NT2/D1 (cell line): ENCODE results near the gene RGSL1.

Experiments used
- DNase-seq: peaks from one replicate; pipeline ENCODE4 v3.0.0-alpha.2; 2011; ENCODE audit warnings: low read depth, low spot score
- H3K27me3 ChIP-seq: 2 replicates; pipeline ENCODE4 v1.6.0; 2011; ENCODE audit warnings: mild to moderate bottlenecking; ENCODE audit not compliant: insufficient read length, insufficient read depth
- H3K36me3 ChIP-seq: 2 replicates; pipeline ENCODE4 v1.6.1; 2011; ENCODE audit warnings: mild to moderate bottlenecking, low read length, mixed read lengths; ENCODE audit not compliant: insufficient read depth, insufficient read length
- H3K4me1 ChIP-seq: 2 replicates; pipeline ENCODE4 v1.5.1; 2011; ENCODE audit not compliant: insufficient read depth, insufficient read length
- H3K4me3 ChIP-seq: 2 replicates; pipeline ENCODE4 v1.5.1; 2011; ENCODE audit warnings: low read depth; ENCODE audit not compliant: insufficient read length
- H3K9ac ChIP-seq: 2 replicates; pipeline ENCODE4 v1.6.0; 2011; ENCODE audit warnings: low read depth; ENCODE audit not compliant: insufficient read length
- H3K9me3 ChIP-seq: 2 replicates; pipeline ENCODE4 v1.5.1; 2011; ENCODE audit warnings: mild to moderate bottlenecking, low read length; ENCODE audit not compliant: insufficient read depth
- SUZ12 ChIP-seq: IDR thresholded peaks from 2 replicates; pipeline ENCODE4 v1.6.1; 2011; ENCODE audit not compliant: insufficient read length, insufficient read depth; ENCODE audit errors: extremely low read depth
- YY1 ChIP-seq: IDR thresholded peaks from 2 replicates; pipeline ENCODE4 v1.6.1; 2011; ENCODE audit not compliant: insufficient read length, insufficient read depth
- ZNF274 ChIP-seq: IDR thresholded peaks from 2 replicates; pipeline ENCODE4 v1.6.1; 2011; ENCODE audit warnings: mild to moderate bottlenecking, low read depth, low read length

The RGSL1 gene

GRCh38 chr1:182476625-182477024 is 26.7 kb downstream of the RGSL1 start:
- DNase-seq: no peak
- Histone ChIP-seq H3K36me3 (no peaks in the 10 kb centered on the region), H3K27me3 (no peaks in the 10 kb centered on the region), H3K9me3 (no peaks in the 10 kb centered on the region; the same call in 1 of the 2 replicates), H3K4me3 (no peak overlapping the region), H3K4me1 (no peaks in the 10 kb centered on the region), H3K9ac (no peak overlapping the region)
- TF ChIP-seq YY1 (no peak), SUZ12 (no peak), ZNF274 (no peak)

GRCh38 chr1:182478238-182478637 is 28.3 kb downstream of the RGSL1 start:
- no peak overlapping the region for H3K9ac ChIP-seq
- no peaks in the 10 kb centered on the region for H3K36me3 ChIP-seq
- no peaks in the 10 kb centered on the region for H3K4me1 ChIP-seq
- no peaks in the 10 kb centered on the region for H3K27me3 ChIP-seq
- DNase-seq: no peak
- H3K4me3 ChIP-seq: no peak overlapping the region
- TF ChIP-seq YY1 (no peak), ZNF274 (no peak), SUZ12 (no peak)
- H3K9me3 ChIP-seq: no peaks in the 10 kb centered on the region; the same call in 1 of the 2 replicates

- no peak for TF ChIP-seq SUZ12
- no peak for TF ChIP-seq YY1
- no peak for TF ChIP-seq ZNF274
- Histone ChIP-seq H3K9ac (no peak overlapping the region), H3K36me3 (no peaks in the 10 kb centered on the region), H3K4me3 (no peak overlapping the region), H3K4me1 (peaks cover 3% of the 10 kb centered on the region), H3K9me3 (no peaks in the 10 kb centered on the region), H3K27me3 (no peaks in the 10 kb centered on the region)
- DNase-seq: no peak
Measured at GRCh38 chr1:182484067-182484466, 34.1 kb downstream of the RGSL1 start.

GRCh38 chr1:182484531-182485257 is 34.7 kb downstream of the RGSL1 start:
- Histone ChIP-seq H3K27me3 (no peaks in the 10 kb centered on the region), H3K9ac (no peak overlapping the region), H3K4me3 (no peak overlapping the region), H3K4me1 (peaks cover 3% of the 10 kb centered on the region), H3K9me3 (no peaks in the 10 kb centered on the region), H3K36me3 (no peaks in the 10 kb centered on the region)
- TF ChIP-seq ZNF274: no peak
- no peak for TF ChIP-seq SUZ12
- TF ChIP-seq YY1: no peak
- DNase-seq: peak; percentile 27

GRCh38 chr1:182485861-182486260 is 35.9 kb downstream of the RGSL1 start:
- no peak overlapping the region for H3K9ac ChIP-seq

GRCh38 chr1:182488803-182489202 is 38.9 kb downstream of the RGSL1 start:
- Histone ChIP-seq H3K9me3 (no peaks in the 10 kb centered on the region), H3K4me1 (peaks cover 3% of the 10 kb centered on the region), H3K27me3 (no peaks in the 10 kb centered on the region), H3K4me3 (no peak overlapping the region), H3K36me3 (no peaks in the 10 kb centered on the region), H3K9ac (no peak overlapping the region)
- no peak for DNase-seq
- TF ChIP-seq ZNF274 (no peak), YY1 (no peak), SUZ12 (no peak)

More at GRCh38 chr1:182485861-182486260, 35.9 kb downstream of the RGSL1 start:
- TF ChIP-seq YY1: no peak
- TF ChIP-seq SUZ12: no peak
- TF ChIP-seq ZNF274: no peak
- Histone ChIP-seq H3K4me1 (peaks cover 3% of the 10 kb centered on the region), H3K4me3 (no peak overlapping the region), H3K36me3 (no peaks in the 10 kb centered on the region), H3K9me3 (no peaks in the 10 kb centered on the region), H3K27me3 (no peaks in the 10 kb centered on the region)
- DNase-seq: no peak

GRCh38 chr1:182493063-182493462 is 43.1 kb downstream of the RGSL1 start:
- no peak overlapping the region for H3K4me3 ChIP-seq
- DNase-seq: no peak
- no peak overlapping the region for H3K9ac ChIP-seq
- TF ChIP-seq YY1: no peak
- TF ChIP-seq SUZ12: no peak
- TF ChIP-seq ZNF274: no peak
- H3K27me3 ChIP-seq: no peaks in the 10 kb centered on the region
- H3K4me1 ChIP-seq: no peaks in the 10 kb centered on the region
- H3K9me3 ChIP-seq: no peaks in the 10 kb centered on the region
- no peaks in the 10 kb centered on the region for H3K36me3 ChIP-seq
